IMR-90 (cell line): ENCODE results near the gene OVCH2. TPM values are rescaled to one million over a fixed set of nuclear protein-coding genes. Genes with fewer than 3 reads are reported as not detected.

Experiments used
- ATAC-seq: fragments of 200-7000 bp; cut with Tn5 transposase; 2 replicates; pipeline ENCODE4 v1.9.1; 2020; ENCODE audit warnings: low read depth, mild to moderate bottlenecking, moderate library complexity
- BruUV-seq: library from RNA; stranded (reverse); fragments of 400-500 nt; replicated peaks from 2 replicates; lab custom pipeline; 2021; lab: Mats Ljungman, UMichigan
- CTCF ChIA-PET: fragments of 300-600 bp; formaldehyde crosslinking; extraction: SDS; loops from one replicate; lab custom pipeline; 2021; ENCODE audit warnings: antibody characterized with exemption; lab: Yijun Ruan, JAX
- POLR2A ChIA-PET: fragments of 300-600 bp; sonication (Branson Sonifier 250); formaldehyde crosslinking; loops from one replicate; lab custom pipeline; 2022; ENCODE audit warnings: antibody characterized with exemption; ENCODE audit not compliant: unreplicated experiment; lab: Charles Lee
- DNase-seq: peaks from one replicate; pipeline ENCODE4 v3.0.0; 2013
- H2AFZ ChIP-seq: replicated peaks from 2 replicates; pipeline ENCODE3; 2013; ENCODE audit warnings: low read length, mild to moderate bottlenecking; ENCODE audit not compliant: poor library complexity
- H2AK5ac ChIP-seq: 2 replicates; pipeline ENCODE4 v1.6.1; 2013; ENCODE audit warnings: low read depth, low read length, inconsistent platforms
- H2AK9ac ChIP-seq: replicated peaks from 2 replicates; pipeline ENCODE3; 2013; ENCODE audit warnings: mild to moderate bottlenecking, low read depth, low read length, moderate library complexity; ENCODE audit not compliant: poor library complexity
- H2BK120ac ChIP-seq: 2 replicates; pipeline ENCODE4 v1.6.1; 2013; ENCODE audit warnings: low read depth, low read length, inconsistent platforms
- H2BK15ac ChIP-seq: 3 replicates; pipeline ENCODE4 v1.6.1; 2013; ENCODE audit warnings: low read depth, low read length, inconsistent platforms
- H2BK20ac ChIP-seq: 2 replicates; pipeline ENCODE4 v1.6.1; 2013; ENCODE audit warnings: low read depth, mild to moderate bottlenecking, inconsistent platforms, low read length, moderate library complexity
- H2BK5ac ChIP-seq: 2 replicates; pipeline ENCODE4 v1.6.1; 2013; ENCODE audit warnings: mild to moderate bottlenecking, low read depth, low read length, inconsistent platforms; ENCODE audit not compliant: poor library complexity, severe bottlenecking
- H3K14ac ChIP-seq: replicated peaks from 2 replicates; pipeline ENCODE4 v1.6.1; 2013; ENCODE audit warnings: low read depth, low read length, inconsistent platforms
- H3K18ac ChIP-seq: 2 replicates; pipeline ENCODE4 v1.6.1; 2013; ENCODE audit warnings: low read depth, low read length, control low read depth
- H3K23ac ChIP-seq: 2 replicates; pipeline ENCODE4 v1.6.1; 2013; ENCODE audit warnings: low read depth, low read length, inconsistent platforms
- H3K27ac ChIP-seq: 2 replicates; pipeline ENCODE4 v1.5.1; 2013; ENCODE audit warnings: mild to moderate bottlenecking, control low read depth, low read length; ENCODE audit not compliant: insufficient read depth
- H3K27me3 ChIP-seq: 2 replicates; pipeline ENCODE4 v1.6.1; 2013; ENCODE audit warnings: low read length; ENCODE audit not compliant: control insufficient read depth, insufficient read depth
- H3K36me3 ChIP-seq: 2 replicates; pipeline ENCODE4 v1.6.1; 2013; ENCODE audit warnings: low read length, mixed read lengths; ENCODE audit not compliant: control insufficient read depth, insufficient read depth
- H3K4ac ChIP-seq: 2 replicates; pipeline ENCODE4 v1.6.1; 2013; ENCODE audit warnings: low read depth, low read length, inconsistent platforms
- H3K4me1 ChIP-seq: 2 replicates; pipeline ENCODE4 v1.6.1; 2013; ENCODE audit warnings: low read length, mixed read lengths; ENCODE audit not compliant: control insufficient read depth, insufficient read depth
- H3K4me2 ChIP-seq: 2 replicates; pipeline ENCODE4 v1.6.1; 2013; ENCODE audit warnings: low read depth, mild to moderate bottlenecking, control low read depth, low read length, moderate library complexity
- H3K4me3 ChIP-seq: 2 replicates; pipeline ENCODE4 v1.5.1; 2013; ENCODE audit warnings: low read depth, mild to moderate bottlenecking, control low read depth, low read length, moderate library complexity; ENCODE audit not compliant: insufficient read depth
- H3K56ac ChIP-seq: 2 replicates; pipeline ENCODE4 v1.6.1; 2013; ENCODE audit warnings: low read length, inconsistent platforms; ENCODE audit not compliant: insufficient read depth; ENCODE audit errors: extremely low read depth
- H3K79me1 ChIP-seq, 2 experiments: 2 replicates each; pipeline ENCODE4 v1.6.1; 2013; ENCODE audit warnings: low read length in 2 of 2, inconsistent platforms in 1 of 2, low read depth in 1 of 2
- H3K9ac ChIP-seq: 2 replicates; pipeline ENCODE4 v1.6.1; 2013; ENCODE audit warnings: low read depth, low read length, control low read depth
- H3K9me1 ChIP-seq: 2 replicates; pipeline ENCODE4 v1.6.1; 2013; ENCODE audit warnings: low read length, inconsistent platforms; ENCODE audit not compliant: insufficient read depth
- H3K9me3 ChIP-seq: 2 replicates; pipeline ENCODE4 v1.6.1; 2013; ENCODE audit warnings: low read length; ENCODE audit not compliant: control insufficient read depth, insufficient read depth
- H4K20me1 ChIP-seq: 2 replicates; pipeline ENCODE4 v1.6.1; 2013; ENCODE audit warnings: low read length, inconsistent platforms; ENCODE audit not compliant: insufficient read depth
- H4K5ac ChIP-seq: 2 replicates; pipeline ENCODE4 v1.6.1; 2013; ENCODE audit warnings: mild to moderate bottlenecking, low read depth, low read length, control low read depth
- H4K8ac ChIP-seq, 2 experiments: 2 replicates each; pipeline ENCODE4 v1.6.1; 2013; ENCODE audit warnings: low read depth in 2 of 2, low read length in 2 of 2, control low read depth in 1 of 2, inconsistent platforms in 1 of 2
- H4K91ac ChIP-seq: 2 replicates; pipeline ENCODE4 v1.6.1; 2013; ENCODE audit warnings: low read depth, low read length, inconsistent platforms; ENCODE audit not compliant: insufficient read depth
- BHLHE40 ChIP-seq: fragments of 150-350 bp; IDR thresholded peaks from 2 replicates; pipeline ENCODE4 v1.6.1; 2016; ENCODE audit warnings: mild to moderate bottlenecking, low read depth, low read length
- CEBPB ChIP-seq: IDR thresholded peaks from 2 replicates; pipeline ENCODE4 v1.6.1; 2012; ENCODE audit warnings: low read depth, low read length, improper control_type of control experiment
- CHD1 ChIP-seq: IDR thresholded peaks from 2 replicates; pipeline ENCODE4 v1.6.1; 2012; ENCODE audit warnings: low read depth, low read length, improper control_type of control experiment
- CTCF ChIP-seq: conservative IDR thresholded peaks from 2 replicates; pipeline ENCODE4 v1.5.1; 2012; ENCODE audit warnings: mild to moderate bottlenecking, low read depth, low read length, improper control_type of control experiment
- ELK1 ChIP-seq: fragments of 150-350 bp; IDR thresholded peaks from 2 replicates; pipeline ENCODE4 v1.6.1; 2016; ENCODE audit warnings: low read depth, mild to moderate bottlenecking, low read length, moderate library complexity, borderline replicate concordance
- FOS ChIP-seq: fragments of 150-350 bp; IDR thresholded peaks from 2 replicates; pipeline ENCODE4 v1.6.1; 2016; ENCODE audit warnings: low read depth, low read length
- MAFK ChIP-seq: IDR thresholded peaks from 2 replicates; pipeline ENCODE4 v1.6.1; 2012; ENCODE audit warnings: low read depth, low read length, improper control_type of control experiment
- MAZ ChIP-seq: IDR thresholded peaks from 2 replicates; pipeline ENCODE4 v1.6.1; 2012; ENCODE audit warnings: low read depth, mild to moderate bottlenecking, low read length, improper control_type of control experiment, moderate library complexity, borderline replicate concordance
- MXI1 ChIP-seq: IDR thresholded peaks from 2 replicates; pipeline ENCODE4 v1.6.1; 2012; ENCODE audit warnings: low read depth, mild to moderate bottlenecking, low read length, moderate library complexity, borderline replicate concordance
- NFE2L2 ChIP-seq: fragments of 150-350 bp; IDR thresholded peaks from 2 replicates; pipeline ENCODE4 v1.6.1; 2016; ENCODE audit warnings: low read depth, mild to moderate bottlenecking, low read length
- POLR2A ChIP-seq: IDR thresholded peaks from 2 replicates; pipeline ENCODE4 v1.6.1; 2012; ENCODE audit warnings: mild to moderate bottlenecking, low read depth, low read length
- RAD21 ChIP-seq: IDR thresholded peaks from 2 replicates; pipeline ENCODE4 v1.6.1; 2012; ENCODE audit warnings: low read length, improper control_type of control experiment
- RCOR1 ChIP-seq: IDR thresholded peaks from 2 replicates; pipeline ENCODE4 v1.6.1; 2012; ENCODE audit warnings: mild to moderate bottlenecking, low read length, improper control_type of control experiment; ENCODE audit not compliant: insufficient replicate concordance
- RFX5 ChIP-seq: IDR thresholded peaks from 2 replicates; pipeline ENCODE4 v1.8.0; 2012; ENCODE audit warnings: low read depth, mild to moderate bottlenecking, low read length, moderate library complexity
- SMC3 ChIP-seq: fragments of 150-350 bp; IDR thresholded peaks from 2 replicates; pipeline ENCODE4 v1.6.1; 2016; ENCODE audit warnings: low read depth, mild to moderate bottlenecking, antibody characterized with exemption, low read length, moderate library complexity
- USF2 ChIP-seq: fragments of 150-350 bp; IDR thresholded peaks from 2 replicates; pipeline ENCODE4 v1.6.1; 2017; ENCODE audit warnings: mild to moderate bottlenecking, antibody characterized with exemption, low read length, low read depth
- WGBS, 2 experiments: methylation state at CpG; one replicate each; pipeline versions ENCODE4 v1.1.5 to v1.1.7; 2013; ENCODE audit warnings: missing lambda C conversion rate in 2 of 2; ENCODE audit not compliant: insufficient read length in 1 of 2; ENCODE audit errors: extremely low coverage in 2 of 2; 5-methylcytosine and 5-hydroxymethylcytosine counted together
- dilution Hi-C: fragments of 300-500 bp; cut with HindIII; formaldehyde crosslinking; loops from one replicate; pipeline ENCODE4 v1.14.3; 2018; ENCODE audit warnings: low sequenced_read_pairs; ENCODE audit not compliant: unreplicated experiment
- in situ Hi-C: fragments of 300-500 bp; cut with MboI; formaldehyde crosslinking; loops from 3 replicates; pipeline ENCODE4 v1.14.3; 2019; ENCODE audit warnings: low sequenced_read_pairs, inconsistent platforms, mixed read lengths
- intact Hi-C: fragments of 100-400 bp; cut with micrococcal nuclease; formaldehyde crosslinking; loops from 2 replicates; pipeline ENCODE4 v1.10.0; 2022
- polyA plus RNA-seq, 3 experiments: library from polyadenylated mRNA; depleted of rRNA; stranded (reverse); fragments of >200 nt; gene quantifications; 2 replicates each; pipeline ENCODE4 v1.2.3, GENCODE V29; 2012; ENCODE audit warnings: low replicate concordance in 1 of 3
- total RNA-seq: library from RNA; depleted of rRNA; stranded (reverse); fragments of >200 nt; gene quantifications from 2 replicates; pipeline ENCODE4 v1.2.3, GENCODE V29; 2012

The OVCH2 gene
- total and polyA plus RNA-seq, 2 of the 4 experiments (the other 2 are of a cell fraction), result 0.07 TPM; not detected in 1

- H3K4me1 ChIP-seq, result no peaks in the 10 kb centered on the region
- no peak overlapping the region for H4K5ac ChIP-seq
- no peaks in the 10 kb centered on the region for H3K27me3 ChIP-seq
- CTCF ChIA-PET, result no interaction called here
- no peaks in the 10 kb centered on the region for H3K79me1 ChIP-seq
- TF ChIP-seq ELK1, result no peak
- no peak for TF ChIP-seq RCOR1
- no peak for TF ChIP-seq SMC3
- TF ChIP-seq RAD21, result no peak
- no peak for TF ChIP-seq MAFK
- no peak for TF ChIP-seq BHLHE40
- no peak for TF ChIP-seq FOS
- no peak for TF ChIP-seq CEBPB
- TF ChIP-seq RFX5, result no peak
- TF ChIP-seq USF2, result no peak
- no peak for TF ChIP-seq CHD1
- TF ChIP-seq CTCF, result no peak
- no peak for TF ChIP-seq POLR2A
- TF ChIP-seq MXI1, result no peak
- no peak for TF ChIP-seq NFE2L2
- TF ChIP-seq MAZ, result no peak
- no peaks in the 10 kb centered on the region for H4K20me1 ChIP-seq
- H4K91ac ChIP-seq, result no peak overlapping the region
- H3K27ac ChIP-seq, result no peak overlapping the region
- H3K4ac ChIP-seq, result no peak overlapping the region
- dilution Hi-C loops, result no loop called here
- H3K9ac ChIP-seq, result no peak overlapping the region
- no peak overlapping the region for H3K18ac ChIP-seq
- H2BK5ac ChIP-seq, result no peak overlapping the region
- no peak overlapping the region for H2BK120ac ChIP-seq
- H3K23ac ChIP-seq, result no peak overlapping the region
- in situ Hi-C loops, result no loop called here
- ATAC-seq (no peak), DNase-seq (no peak)
- no peak overlapping the region for H3K4me2 ChIP-seq
- H2BK20ac ChIP-seq, result no peak overlapping the region
- no peak overlapping the region for H2AK9ac ChIP-seq
- H4K8ac ChIP-seq, result no peak overlapping the region
- BruUV-seq, result no TSS peak
- intact Hi-C loops, result loop anchor here (5.0 kb wide), 1 partner anchor 46 kb away; no protein-coding TSS in a partner anchor
- H3K9me3 ChIP-seq, result no peaks in the 10 kb centered on the region
- H3K9me1 ChIP-seq, result no peaks in the 10 kb centered on the region
- no CpG with 5 or more reads among the region's 3 CpGs for WGBS, 2 experiments
- no peak overlapping the region for H3K14ac ChIP-seq
- H2AK5ac ChIP-seq, result no peak overlapping the region
- H3K4me3 ChIP-seq, result no peak overlapping the region
- no peak overlapping the region for H2AFZ ChIP-seq
- no peak overlapping the region for H3K56ac ChIP-seq
- POLR2A ChIA-PET, result interaction anchor here (0.5 kb wide), 1 partner anchor 431 kb away, joined by 3 read pairs; no protein-coding TSS in a partner anchor
- H2BK15ac ChIP-seq, result no peak overlapping the region
- peaks cover 3% of the 10 kb centered on the region for H3K36me3 ChIP-seq
These were observed 58.0 kb downstream of the OVCH2 start for GRCh38 chr11:7648264-7648663.
